ENCODE measurements around the gene ZNF160.

DNA sequence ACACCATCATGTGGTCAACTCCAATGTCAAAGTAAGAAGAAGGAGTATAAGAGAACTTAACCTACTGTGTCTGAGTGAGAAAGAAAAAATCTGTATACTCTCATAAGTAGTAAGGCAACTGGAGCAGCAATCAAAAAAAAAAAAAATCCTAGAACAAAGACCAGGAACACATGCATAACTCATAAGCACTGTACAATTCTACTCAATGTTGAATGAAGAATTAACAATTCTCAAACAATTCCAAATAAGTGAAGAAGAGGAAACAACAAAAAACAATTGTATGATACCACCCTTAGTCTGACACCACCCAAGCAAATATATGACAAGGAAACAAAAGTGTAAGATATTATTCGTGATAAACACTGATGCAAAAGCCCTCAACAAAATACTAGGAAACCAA, 24.6 kb downstream of the ZNF160 start:
- TF ChIP-seq SUZ12 (IDR thresholded peaks at IDR 0.05; ENCODE audit: extremely low read depth, insufficient read depth, insufficient read length) (no peak), YY1 (IDR thresholded peaks at IDR 0.05; ENCODE audit: insufficient read depth, insufficient read length) (no peak)
